GM23338 (cell line): ENCODE measurements around the gene HSPH1. TPM values are rescaled to one million over a fixed set of nuclear protein-coding genes. Genes with fewer than 3 reads are reported as not detected.

Experiments
- ATAC-seq: fragments of 200-7000 bp; cut with Tn5 transposase; 3 replicates; pipeline ENCODE4 v1.9.1; 2020
- DNase-seq: peaks from one replicate; pipeline ENCODE4 v3.0.0-alpha.2; 2015; ENCODE audit warnings: low spot score
- H2AFZ ChIP-seq: fragments of 200-600 bp; sonication (generic); 2 replicates; pipeline ENCODE4 v1.8.0; 2016; ENCODE audit warnings: antibody characterized with exemption, mild to moderate bottlenecking, moderate library complexity
- H3F3A ChIP-seq: fragments of 200-600 bp; sonication (generic); replicated peaks from 2 replicates; pipeline ENCODE4 v1.8.0; 2017; ENCODE audit warnings: antibody characterized with exemption, mixed run types, low read depth
- H3K27ac ChIP-seq: fragments of 200-600 bp; sonication (generic); 2 replicates; pipeline ENCODE4 v1.6.1; 2016; ENCODE audit warnings: low read depth
- H3K27me3 ChIP-seq: fragments of 200-600 bp; sonication (generic); 2 replicates; pipeline ENCODE4 v1.8.0; 2016; ENCODE audit warnings: mild to moderate bottlenecking, mixed run types, moderate library complexity; ENCODE audit not compliant: insufficient read depth
- H3K36me3 ChIP-seq: fragments of 200-600 bp; sonication (generic); 2 replicates; pipeline ENCODE4 v1.8.0; 2016; ENCODE audit warnings: mild to moderate bottlenecking; ENCODE audit not compliant: insufficient read depth
- H3K4me1 ChIP-seq: fragments of 200-600 bp; sonication (generic); 2 replicates; pipeline ENCODE4 v1.8.0; 2016; ENCODE audit warnings: mild to moderate bottlenecking, moderate library complexity; ENCODE audit not compliant: insufficient read depth
- H3K4me2 ChIP-seq: fragments of 200-600 bp; sonication (generic); 2 replicates; pipeline ENCODE4 v1.7.1; 2017; ENCODE audit warnings: mixed run types
- H3K4me3 ChIP-seq: fragments of 200-600 bp; sonication (generic); 2 replicates; pipeline ENCODE4 v1.6.1; 2016; ENCODE audit warnings: mixed run types
- H3K79me2 ChIP-seq: fragments of 200-600 bp; sonication (generic); replicated peaks from 2 replicates; pipeline ENCODE4 v1.8.0; 2017; ENCODE audit warnings: mild to moderate bottlenecking; ENCODE audit not compliant: insufficient read depth
- H3K9me2 ChIP-seq: fragments of 200-600 bp; sonication (generic); 2 replicates; pipeline ENCODE4 v1.8.0; 2017; ENCODE audit not compliant: insufficient read depth
- H4K20me1 ChIP-seq: fragments of 200-600 bp; sonication (generic); replicated peaks from 2 replicates; pipeline ENCODE4 v1.8.0; 2017; ENCODE audit warnings: mild to moderate bottlenecking; ENCODE audit not compliant: insufficient read depth
- H3K27ac Mint-ChIP-seq: 2 replicates; pipeline ENCODE4 v1.8.0; 2020; ENCODE audit warnings: inconsistent platforms, mild to moderate bottlenecking, moderate library complexity, mixed read lengths
- H3K27me3 Mint-ChIP-seq: 3 replicates; pipeline ENCODE4 v1.8.0; 2022; ENCODE audit warnings: low read depth, mild to moderate bottlenecking, moderate library complexity, mixed read lengths, inconsistent platforms; ENCODE audit not compliant: insufficient read depth, poor library complexity
- H3K36me3 Mint-ChIP-seq: 3 replicates; pipeline ENCODE4 v1.8.0; 2021; ENCODE audit warnings: low read depth, mild to moderate bottlenecking, inconsistent platforms, moderate library complexity, mixed read lengths
- H3K4me1 Mint-ChIP-seq: 3 replicates; pipeline ENCODE4 v1.8.0; 2020; ENCODE audit warnings: mild to moderate bottlenecking, inconsistent platforms, mixed read lengths
- H3K4me3 Mint-ChIP-seq: 3 replicates; pipeline ENCODE4 v1.8.0; 2021; ENCODE audit warnings: moderate library complexity, mild to moderate bottlenecking, inconsistent platforms, mixed read lengths
- H3K9me3 Mint-ChIP-seq: 3 replicates; pipeline ENCODE4 v1.8.0; 2020; ENCODE audit warnings: moderate library complexity, mild to moderate bottlenecking, inconsistent platforms, mixed read lengths
- EZH2 ChIP-seq: fragments of 200-600 bp; sonication (generic); IDR thresholded peaks from one replicate; pipeline ENCODE4 v1.8.0; 2017; ENCODE audit warnings: antibody characterized with exemption, mild to moderate bottlenecking, low read depth; ENCODE audit not compliant: unreplicated experiment
- JUNB ChIP-seq: IDR thresholded peaks from one replicate; pipeline ENCODE4 v1.6.1; 2016; ENCODE audit warnings: antibody characterized with exemption; ENCODE audit not compliant: unreplicated experiment
- NANOG ChIP-seq: IDR thresholded peaks from 2 replicates; pipeline ENCODE4 v1.6.1; 2016; ENCODE audit warnings: antibody characterized with exemption, borderline replicate concordance
- ZNF114 ChIP-seq: fragments of 250-450 bp; sonication (Bioruptor Pico); IDR thresholded peaks from 2 replicates; pipeline ENCODE4 v1.5.0; 2020; ENCODE audit warnings: mild to moderate bottlenecking, moderate library complexity
- polyA plus RNA-seq: library from polyadenylated mRNA; unstranded; fragments of >200 nt; fragmentation: Nextera tagmentation; extraction: Ambion mirVana; gene quantifications from 2 replicates; pipeline ENCODE4 v1.2.1, GENCODE V29; 2016
- total RNA-seq: library from RNA; depleted of rRNA; stranded (reverse); fragments of >200 nt; shearing (Covaris generic); gene quantifications from 2 replicates; pipeline ENCODE4 v1.2.3, GENCODE V29; 2014
- TF ChIP-seq, protein P1 (sequence below): IDR thresholded peaks from 2 replicates; pipeline ENCODE4 v1.6.1; 2016; ENCODE audit warnings: antibody characterized with exemption
- TF ChIP-seq, protein P2 (sequence below): fragments of 250-450 bp; sonication (Bioruptor Pico); IDR thresholded peaks from 2 replicates; pipeline ENCODE4 v1.5.0; 2020; ENCODE audit warnings: mild to moderate bottlenecking, moderate library complexity
- TF ChIP-seq, protein P3 (sequence below), 2 experiments: fragments of 200-600 bp in 1 of 2; sonication (generic) in 1 of 2; conservative IDR thresholded peaks; 2 replicates each; pipeline versions ENCODE4 v1.5.1 to v1.6.1; 2016 to 2017; ENCODE audit warnings: antibody characterized with exemption in 2 of 2, low read depth in 2 of 2, mild to moderate bottlenecking in 2 of 2, moderate library complexity in 1 of 2

The HSPH1 gene
- total and polyA plus RNA-seq, 2 experiments from 2014 or later = 112 to 147 TPM

DNA sequence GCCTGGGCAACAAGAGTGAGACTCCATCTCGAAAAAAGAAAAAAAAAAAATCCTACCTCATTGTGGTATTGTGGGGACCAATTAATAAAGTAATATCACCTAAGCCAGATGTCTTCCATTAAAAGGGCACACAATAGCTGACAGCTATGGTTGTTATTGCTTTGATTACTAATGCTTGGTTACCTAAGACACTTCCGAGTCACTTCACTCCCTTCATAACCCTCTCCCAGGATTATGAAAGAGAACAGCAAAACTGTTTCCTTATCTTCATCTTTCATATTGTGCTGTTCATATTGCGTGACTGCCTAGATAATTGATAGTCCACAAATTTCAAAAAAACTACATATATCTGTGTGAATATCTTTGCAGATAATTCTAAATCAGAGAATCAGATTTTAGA lies 10.3 kb upstream of the HSPH1 start (continued):
- TF ChIP-seq, protein P1, sequence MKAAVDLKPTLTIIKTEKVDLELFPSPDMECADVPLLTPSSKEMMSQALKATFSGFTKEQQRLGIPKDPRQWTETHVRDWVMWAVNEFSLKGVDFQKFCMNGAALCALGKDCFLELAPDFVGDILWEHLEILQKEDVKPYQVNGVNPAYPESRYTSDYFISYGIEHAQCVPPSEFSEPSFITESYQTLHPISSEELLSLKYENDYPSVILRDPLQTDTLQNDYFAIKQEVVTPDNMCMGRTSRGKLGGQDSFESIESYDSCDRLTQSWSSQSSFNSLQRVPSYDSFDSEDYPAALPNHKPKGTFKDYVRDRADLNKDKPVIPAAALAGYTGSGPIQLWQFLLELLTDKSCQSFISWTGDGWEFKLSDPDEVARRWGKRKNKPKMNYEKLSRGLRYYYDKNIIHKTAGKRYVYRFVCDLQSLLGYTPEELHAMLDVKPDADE = no peak
- no peak for TF ChIP-seq ZNF114 (CRISPR knock-in tag)
- TF ChIP-seq, protein P2, sequence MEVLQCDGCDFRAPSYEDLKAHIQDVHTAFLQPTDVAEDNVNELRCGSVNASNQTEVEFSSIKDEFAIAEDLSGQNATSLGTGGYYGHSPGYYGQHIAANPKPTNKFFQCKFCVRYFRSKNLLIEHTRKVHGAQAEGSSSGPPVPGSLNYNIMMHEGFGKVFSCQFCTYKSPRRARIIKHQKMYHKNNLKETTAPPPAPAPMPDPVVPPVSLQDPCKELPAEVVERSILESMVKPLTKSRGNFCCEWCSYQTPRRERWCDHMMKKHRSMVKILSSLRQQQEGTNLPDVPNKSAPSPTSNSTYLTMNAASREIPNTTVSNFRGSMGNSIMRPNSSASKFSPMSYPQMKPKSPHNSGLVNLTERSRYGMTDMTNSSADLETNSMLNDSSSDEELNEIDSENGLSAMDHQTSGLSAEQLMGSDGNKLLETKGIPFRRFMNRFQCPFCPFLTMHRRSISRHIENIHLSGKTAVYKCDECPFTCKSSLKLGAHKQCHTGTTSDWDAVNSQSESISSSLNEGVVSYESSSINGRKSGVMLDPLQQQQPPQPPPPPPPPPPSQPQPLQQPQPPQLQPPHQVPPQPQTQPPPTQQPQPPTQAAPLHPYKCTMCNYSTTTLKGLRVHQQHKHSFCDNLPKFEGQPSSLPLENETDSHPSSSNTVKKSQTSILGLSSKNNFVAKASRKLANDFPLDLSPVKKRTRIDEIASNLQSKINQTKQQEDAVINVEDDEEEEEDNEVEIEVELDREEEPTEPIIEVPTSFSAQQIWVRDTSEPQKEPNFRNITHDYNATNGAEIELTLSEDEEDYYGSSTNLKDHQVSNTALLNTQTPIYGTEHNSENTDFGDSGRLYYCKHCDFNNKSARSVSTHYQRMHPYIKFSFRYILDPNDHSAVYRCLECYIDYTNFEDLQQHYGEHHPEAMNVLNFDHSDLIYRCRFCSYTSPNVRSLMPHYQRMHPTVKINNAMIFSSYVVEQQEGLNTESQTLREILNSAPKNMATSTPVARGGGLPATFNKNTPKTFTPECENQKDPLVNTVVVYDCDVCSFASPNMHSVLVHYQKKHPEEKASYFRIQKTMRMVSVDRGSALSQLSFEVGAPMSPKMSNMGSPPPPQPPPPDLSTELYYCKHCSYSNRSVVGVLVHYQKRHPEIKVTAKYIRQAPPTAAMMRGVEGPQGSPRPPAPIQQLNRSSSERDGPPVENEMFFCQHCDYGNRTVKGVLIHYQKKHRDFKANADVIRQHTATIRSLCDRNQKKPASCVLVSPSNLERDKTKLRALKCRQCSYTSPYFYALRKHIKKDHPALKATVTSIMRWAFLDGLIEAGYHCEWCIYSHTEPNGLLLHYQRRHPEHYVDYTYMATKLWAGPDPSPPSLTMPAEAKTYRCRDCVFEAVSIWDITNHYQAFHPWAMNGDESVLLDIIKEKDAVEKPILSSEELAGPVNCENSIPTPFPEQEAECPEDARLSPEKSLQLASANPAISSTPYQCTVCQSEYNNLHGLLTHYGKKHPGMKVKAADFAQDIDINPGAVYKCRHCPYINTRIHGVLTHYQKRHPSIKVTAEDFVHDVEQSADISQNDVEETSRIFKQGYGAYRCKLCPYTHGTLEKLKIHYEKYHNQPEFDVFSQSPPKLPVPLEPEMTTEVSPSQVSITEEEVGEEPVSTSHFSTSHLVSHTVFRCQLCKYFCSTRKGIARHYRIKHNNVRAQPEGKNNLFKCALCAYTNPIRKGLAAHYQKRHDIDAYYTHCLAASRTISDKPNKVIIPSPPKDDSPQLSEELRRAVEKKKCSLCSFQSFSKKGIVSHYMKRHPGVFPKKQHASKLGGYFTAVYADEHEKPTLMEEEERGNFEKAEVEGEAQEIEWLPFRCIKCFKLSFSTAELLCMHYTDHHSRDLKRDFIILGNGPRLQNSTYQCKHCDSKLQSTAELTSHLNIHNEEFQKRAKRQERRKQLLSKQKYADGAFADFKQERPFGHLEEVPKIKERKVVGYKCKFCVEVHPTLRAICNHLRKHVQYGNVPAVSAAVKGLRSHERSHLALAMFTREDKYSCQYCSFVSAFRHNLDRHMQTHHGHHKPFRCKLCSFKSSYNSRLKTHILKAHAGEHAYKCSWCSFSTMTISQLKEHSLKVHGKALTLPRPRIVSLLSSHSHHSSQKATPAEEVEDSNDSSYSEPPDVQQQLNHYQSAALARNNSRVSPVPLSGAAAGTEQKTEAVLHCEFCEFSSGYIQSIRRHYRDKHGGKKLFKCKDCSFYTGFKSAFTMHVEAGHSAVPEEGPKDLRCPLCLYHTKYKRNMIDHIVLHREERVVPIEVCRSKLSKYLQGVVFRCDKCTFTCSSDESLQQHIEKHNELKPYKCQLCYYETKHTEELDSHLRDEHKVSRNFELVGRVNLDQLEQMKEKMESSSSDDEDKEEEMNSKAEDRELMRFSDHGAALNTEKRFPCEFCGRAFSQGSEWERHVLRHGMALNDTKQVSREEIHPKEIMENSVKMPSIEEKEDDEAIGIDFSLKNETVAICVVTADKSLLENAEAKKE = no peak

DNA sequence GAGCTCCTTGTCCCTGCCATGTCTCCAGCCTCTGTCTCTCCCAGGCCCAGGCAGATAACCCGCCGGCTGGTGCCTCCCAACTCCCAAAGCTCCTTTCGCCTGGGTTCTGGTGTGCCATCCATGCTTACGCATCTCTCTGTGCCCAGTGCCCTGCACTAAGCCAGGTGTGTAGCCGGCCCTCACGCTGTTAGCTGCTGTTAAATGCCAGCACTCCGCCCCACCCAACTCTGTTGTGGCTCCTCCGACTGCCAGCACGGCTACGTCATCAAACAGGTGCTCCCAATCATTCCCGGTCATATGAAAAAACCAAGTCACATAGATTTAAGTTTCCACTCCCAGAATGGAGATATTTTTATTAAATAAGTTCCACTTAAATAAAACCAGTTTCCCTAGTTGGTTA lies 7.0 kb upstream of the HSPH1 start:
- no peak overlapping the region for H3K4me3 ChIP-seq
- no peaks in the 10 kb centered on the region for H3K27me3 ChIP-seq
- H3K27me3 Mint-ChIP-seq = no peaks in the 10 kb centered on the region
- H4K20me1 ChIP-seq = no peaks in the 10 kb centered on the region
- no peak for DNase-seq
- H3K4me1 Mint-ChIP-seq = peaks cover 10% of the 10 kb centered on the region
- no peaks in the 10 kb centered on the region for H3K36me3 ChIP-seq
- H3K4me2 ChIP-seq = no peak overlapping the region
- no peaks in the 10 kb centered on the region for H3K9me2 ChIP-seq
- no peak overlapping the region for H3K27ac ChIP-seq
- ATAC-seq = no peak
- H3K27ac Mint-ChIP-seq = no peak overlapping the region
- peak overlapping the region; percentile 32; the same call in 1 of the 2 replicates for H2AFZ ChIP-seq
- H3K4me1 ChIP-seq = no peaks in the 10 kb centered on the region
- H3K9me3 Mint-ChIP-seq = no peaks in the 10 kb centered on the region
- no peaks in the 10 kb centered on the region for H3K79me2 ChIP-seq
- no peaks in the 10 kb centered on the region for H3K36me3 Mint-ChIP-seq
- no peak overlapping the region for H3K4me3 Mint-ChIP-seq
- H3F3A ChIP-seq = no peaks in the 10 kb centered on the region
- TF ChIP-seq, protein P3, sequence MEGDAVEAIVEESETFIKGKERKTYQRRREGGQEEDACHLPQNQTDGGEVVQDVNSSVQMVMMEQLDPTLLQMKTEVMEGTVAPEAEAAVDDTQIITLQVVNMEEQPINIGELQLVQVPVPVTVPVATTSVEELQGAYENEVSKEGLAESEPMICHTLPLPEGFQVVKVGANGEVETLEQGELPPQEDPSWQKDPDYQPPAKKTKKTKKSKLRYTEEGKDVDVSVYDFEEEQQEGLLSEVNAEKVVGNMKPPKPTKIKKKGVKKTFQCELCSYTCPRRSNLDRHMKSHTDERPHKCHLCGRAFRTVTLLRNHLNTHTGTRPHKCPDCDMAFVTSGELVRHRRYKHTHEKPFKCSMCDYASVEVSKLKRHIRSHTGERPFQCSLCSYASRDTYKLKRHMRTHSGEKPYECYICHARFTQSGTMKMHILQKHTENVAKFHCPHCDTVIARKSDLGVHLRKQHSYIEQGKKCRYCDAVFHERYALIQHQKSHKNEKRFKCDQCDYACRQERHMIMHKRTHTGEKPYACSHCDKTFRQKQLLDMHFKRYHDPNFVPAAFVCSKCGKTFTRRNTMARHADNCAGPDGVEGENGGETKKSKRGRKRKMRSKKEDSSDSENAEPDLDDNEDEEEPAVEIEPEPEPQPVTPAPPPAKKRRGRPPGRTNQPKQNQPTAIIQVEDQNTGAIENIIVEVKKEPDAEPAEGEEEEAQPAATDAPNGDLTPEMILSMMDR (conservative IDR thresholded peaks at IDR 0.05; ENCODE audit: low read depth in 2 of 2) = no peak
- TF ChIP-seq, protein P2 = no peak
- no peak for TF ChIP-seq JUNB
- TF ChIP-seq EZH2 = no peak
- no peak for TF ChIP-seq NANOG
